Measurements from ENCODE around the gene PRXL2B.

DNA sequence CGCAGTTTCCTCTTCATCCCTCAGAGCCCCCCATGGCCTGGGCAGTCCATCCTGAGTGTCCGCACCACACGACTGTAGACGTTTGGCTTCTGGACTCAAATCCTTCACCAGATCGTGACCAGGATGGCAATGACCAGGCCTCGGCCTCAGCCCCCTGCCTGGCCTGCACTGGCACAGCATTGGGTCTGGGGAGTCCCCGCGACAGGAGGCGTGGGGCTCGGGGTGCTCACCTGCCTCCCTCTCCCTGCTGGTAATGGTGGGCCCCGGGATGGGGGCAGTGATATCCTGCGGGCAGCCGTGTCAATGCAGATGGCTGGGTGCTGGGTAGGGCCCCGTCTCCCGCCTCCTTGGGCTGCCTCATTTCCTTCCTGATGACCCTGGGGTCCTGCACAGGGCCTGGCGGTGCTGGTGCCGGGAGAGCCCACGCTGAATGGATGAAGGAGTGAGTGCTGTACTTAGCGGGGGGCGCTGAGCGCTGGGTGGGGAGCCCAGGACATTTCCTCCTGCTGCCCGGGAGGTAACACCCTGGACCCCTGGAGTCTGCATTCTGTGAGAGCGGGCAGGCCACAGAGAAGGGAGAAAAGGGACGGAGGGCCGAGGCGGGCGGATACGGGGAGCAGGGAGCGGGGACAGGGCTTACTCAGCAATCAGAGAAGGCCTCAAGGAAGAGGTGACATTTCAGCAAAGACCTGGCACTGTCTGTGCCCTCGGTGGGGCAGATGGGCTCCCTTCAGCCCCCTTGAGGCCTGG, 32.5 kb upstream of the PRXL2B start:
- TF ChIP-seq, protein P1, sequence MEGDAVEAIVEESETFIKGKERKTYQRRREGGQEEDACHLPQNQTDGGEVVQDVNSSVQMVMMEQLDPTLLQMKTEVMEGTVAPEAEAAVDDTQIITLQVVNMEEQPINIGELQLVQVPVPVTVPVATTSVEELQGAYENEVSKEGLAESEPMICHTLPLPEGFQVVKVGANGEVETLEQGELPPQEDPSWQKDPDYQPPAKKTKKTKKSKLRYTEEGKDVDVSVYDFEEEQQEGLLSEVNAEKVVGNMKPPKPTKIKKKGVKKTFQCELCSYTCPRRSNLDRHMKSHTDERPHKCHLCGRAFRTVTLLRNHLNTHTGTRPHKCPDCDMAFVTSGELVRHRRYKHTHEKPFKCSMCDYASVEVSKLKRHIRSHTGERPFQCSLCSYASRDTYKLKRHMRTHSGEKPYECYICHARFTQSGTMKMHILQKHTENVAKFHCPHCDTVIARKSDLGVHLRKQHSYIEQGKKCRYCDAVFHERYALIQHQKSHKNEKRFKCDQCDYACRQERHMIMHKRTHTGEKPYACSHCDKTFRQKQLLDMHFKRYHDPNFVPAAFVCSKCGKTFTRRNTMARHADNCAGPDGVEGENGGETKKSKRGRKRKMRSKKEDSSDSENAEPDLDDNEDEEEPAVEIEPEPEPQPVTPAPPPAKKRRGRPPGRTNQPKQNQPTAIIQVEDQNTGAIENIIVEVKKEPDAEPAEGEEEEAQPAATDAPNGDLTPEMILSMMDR (IDR thresholded peaks at IDR 0.05): no peak
- no peak for TF ChIP-seq POLR2A (IDR thresholded peaks at IDR 0.05)

Measured in adrenal gland (tissue), 5 donors.